ENCODE results near the gene ESRRA. TPM values are rescaled to one million over a fixed set of nuclear protein-coding genes. Genes with fewer than 3 reads are reported as not detected.

ESRRA gene
- total RNA-seq, 1 experiment from 2014 or later, result 111 TPM

DNA sequence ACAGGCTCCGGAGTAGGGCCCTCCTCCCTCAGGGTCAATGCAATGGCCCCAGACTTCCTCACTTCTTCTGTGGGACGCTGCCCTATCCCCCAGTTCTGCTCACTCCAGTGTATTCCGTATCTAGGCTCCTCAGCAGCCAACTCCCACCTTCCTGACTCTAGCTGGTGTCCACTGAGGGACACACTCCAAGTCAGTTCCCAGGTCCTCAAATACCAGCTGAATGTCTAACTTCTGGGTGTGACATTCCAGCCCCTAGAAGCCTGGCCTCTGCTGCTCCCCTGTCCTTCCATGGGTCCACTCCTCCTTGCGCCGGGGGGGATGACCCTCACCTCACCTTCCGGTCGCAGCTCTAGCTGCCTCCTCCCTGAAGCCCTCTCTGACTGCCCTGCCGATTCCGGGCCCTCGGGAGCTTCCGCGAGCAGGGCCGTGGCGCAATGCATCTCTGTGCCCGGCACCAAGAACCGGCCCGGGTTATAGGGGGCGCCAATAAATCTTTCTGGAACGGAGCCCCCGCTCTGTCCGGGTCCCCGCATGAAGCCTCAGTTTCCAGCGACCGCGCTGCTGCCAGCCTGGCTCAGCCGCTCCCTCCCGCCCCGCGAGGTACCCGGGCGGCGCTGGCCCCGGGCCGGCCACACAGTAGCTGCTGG, 36.3 kb upstream of the ESRRA start:
- Histone ChIP-seq H3F3A (ENCODE audit: low read length, unreplicated experiment) (no peaks in the 10 kb centered on the region), H3K27me3 (ENCODE audit: low read length) (no peaks in the 10 kb centered on the region), H3K36me3 (ENCODE audit: low read depth, low read length) (peaks cover 5% of the 10 kb centered on the region; the same call in 1 of the 2 replicates), H3K79me2 (ENCODE audit: low read length) (peaks cover 14% of the 10 kb centered on the region; the same call in 1 of the 2 replicates), H3K9me2 (replicated peaks; ENCODE audit: low read length) (no peaks in the 10 kb centered on the region), H3K4me3 (ENCODE audit: low read length) (peak overlapping the region; percentile 69), H3K9ac (ENCODE audit: low read length) (peak overlapping the region; percentile 74), H3K27ac (ENCODE audit: low read length) (peak overlapping the region; percentile 59), H3K4me1 (ENCODE audit: insufficient read depth, low read length) (peaks cover 35% of the 10 kb centered on the region), H4K20me1 (ENCODE audit: low read length) (no peaks in the 10 kb centered on the region), H3K4me2 (ENCODE audit: low read length) (peak overlapping the region; percentile 82), H2AFZ (ENCODE audit: low read length) (peak overlapping the region; percentile 76), H3K9me3 (ENCODE audit: low read length) (no peaks in the 10 kb centered on the region)
- TF ChIP-seq EZH2 (IDR thresholded peaks at IDR 0.05; ENCODE audit: low read length, unreplicated experiment) (no peak), EZH2phosphoT487 (IDR thresholded peaks at IDR 0.05; ENCODE audit: borderline replicate concordance, low read length) (no peak)
- TF ChIP-seq, protein P1, sequence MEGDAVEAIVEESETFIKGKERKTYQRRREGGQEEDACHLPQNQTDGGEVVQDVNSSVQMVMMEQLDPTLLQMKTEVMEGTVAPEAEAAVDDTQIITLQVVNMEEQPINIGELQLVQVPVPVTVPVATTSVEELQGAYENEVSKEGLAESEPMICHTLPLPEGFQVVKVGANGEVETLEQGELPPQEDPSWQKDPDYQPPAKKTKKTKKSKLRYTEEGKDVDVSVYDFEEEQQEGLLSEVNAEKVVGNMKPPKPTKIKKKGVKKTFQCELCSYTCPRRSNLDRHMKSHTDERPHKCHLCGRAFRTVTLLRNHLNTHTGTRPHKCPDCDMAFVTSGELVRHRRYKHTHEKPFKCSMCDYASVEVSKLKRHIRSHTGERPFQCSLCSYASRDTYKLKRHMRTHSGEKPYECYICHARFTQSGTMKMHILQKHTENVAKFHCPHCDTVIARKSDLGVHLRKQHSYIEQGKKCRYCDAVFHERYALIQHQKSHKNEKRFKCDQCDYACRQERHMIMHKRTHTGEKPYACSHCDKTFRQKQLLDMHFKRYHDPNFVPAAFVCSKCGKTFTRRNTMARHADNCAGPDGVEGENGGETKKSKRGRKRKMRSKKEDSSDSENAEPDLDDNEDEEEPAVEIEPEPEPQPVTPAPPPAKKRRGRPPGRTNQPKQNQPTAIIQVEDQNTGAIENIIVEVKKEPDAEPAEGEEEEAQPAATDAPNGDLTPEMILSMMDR (conservative IDR thresholded peaks at IDR 0.05; ENCODE audit: low read depth, low read length), result no peak
- peak; percentile 3 for ATAC-seq
- no TSS peak for BruUV-seq (replicated peaks)
- peak; percentile 50 for DNase-seq
- intact Hi-C loops (cut with micrococcal nuclease), result no loop called here
- CTCF ChIA-PET, result no interaction called here
- POLR2A ChIA-PET (ENCODE audit: unreplicated experiment), result no interaction called here

DNA sequence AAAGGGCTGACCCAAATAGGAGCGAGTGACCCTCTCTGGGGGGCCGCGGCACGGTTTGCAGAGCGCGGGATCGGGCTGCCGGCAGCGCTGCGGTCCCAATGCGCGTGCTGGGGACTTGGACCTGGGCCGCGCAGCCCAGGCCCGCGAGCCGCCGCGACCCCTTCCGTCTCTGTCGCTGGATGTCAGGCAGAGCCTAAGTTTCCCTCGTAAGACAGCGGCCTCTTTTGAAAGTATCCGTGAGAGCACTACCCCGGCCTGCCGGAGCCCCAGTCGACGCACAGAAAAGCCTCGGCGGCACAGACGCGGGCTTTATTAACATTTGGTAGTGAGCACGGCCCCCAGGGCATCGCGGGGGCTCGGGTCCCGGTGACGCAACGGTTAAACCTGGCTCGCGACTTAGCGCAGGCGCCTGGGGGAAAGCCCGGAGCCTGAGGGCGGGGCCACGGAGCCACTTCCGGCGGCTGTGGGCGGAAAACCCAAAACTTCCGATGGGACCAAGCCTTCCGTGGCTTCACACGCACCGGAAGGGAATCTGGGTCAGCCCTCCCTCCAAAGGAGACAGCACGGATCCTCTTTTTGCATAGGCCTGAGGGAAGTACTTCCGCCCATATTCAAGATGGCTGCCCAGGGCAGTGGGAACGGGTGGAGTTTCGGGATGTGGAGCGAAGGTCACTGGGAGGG, 35.6 kb upstream of the ESRRA start:
- H3K79me2 ChIP-seq (ENCODE audit: low read length), result peaks cover 14% of the 10 kb centered on the region; the same call in 1 of the 2 replicates
- H3K4me2 ChIP-seq (ENCODE audit: low read length), result peak overlapping the region; percentile 83
- intact Hi-C loops (cut with micrococcal nuclease), result loop anchor here (2.0 kb wide), 3 partner anchors 15 to 35 kb away; partner anchors contain the start of genes BAD, ESRRA, GPR137 and PPP1R14B
- peaks cover 35% of the 10 kb centered on the region for H3K4me1 ChIP-seq (ENCODE audit: insufficient read depth, low read length)
- H3K36me3 ChIP-seq (ENCODE audit: low read depth, low read length), result peaks cover 5% of the 10 kb centered on the region; the same call in 1 of the 2 replicates
- peak overlapping the region; percentile 83 for H3K27ac ChIP-seq (ENCODE audit: low read length)
- TSS peak; percentile 55 for BruUV-seq (replicated peaks)
- ChIA-PET CTCF (interaction anchor here (0.7 kb wide), 1 partner anchor 516 kb away, joined by 4 read pairs; no protein-coding TSS in a partner anchor), POLR2A (ENCODE audit: unreplicated experiment) (interaction anchor here (0.6 kb wide), 2 partner anchors 10 to 62 kb away, joined by 3 read pairs; no protein-coding TSS in a partner anchor)
- H4K20me1 ChIP-seq (ENCODE audit: low read length), result no peaks in the 10 kb centered on the region
- H3K9me3 ChIP-seq (ENCODE audit: low read length), result no peaks in the 10 kb centered on the region
- peak overlapping the region; percentile 79 for H3K9ac ChIP-seq (ENCODE audit: low read length)
- no peaks in the 10 kb centered on the region for H3K27me3 ChIP-seq (ENCODE audit: low read length)
- H3K4me3 ChIP-seq (ENCODE audit: low read length), result peak overlapping the region; percentile 69
- H3F3A ChIP-seq (ENCODE audit: low read length, unreplicated experiment), result no peaks in the 10 kb centered on the region
- H2AFZ ChIP-seq (ENCODE audit: low read length), result peak overlapping the region; percentile 76
- DNase-seq (peak; percentile 100), ATAC-seq (peak; percentile 80)
- no peaks in the 10 kb centered on the region for H3K9me2 ChIP-seq (replicated peaks; ENCODE audit: low read length)
- TF ChIP-seq EZH2phosphoT487 (IDR thresholded peaks at IDR 0.05; ENCODE audit: borderline replicate concordance, low read length) (no peak), EZH2 (IDR thresholded peaks at IDR 0.05; ENCODE audit: low read length, unreplicated experiment) (no peak)
- TF ChIP-seq, protein P1 (conservative IDR thresholded peaks at IDR 0.05; ENCODE audit: low read depth, low read length), result no peak
